GM19438 (cell line): ENCODE measurements around the gene PAK1.

Experiments
- ATAC-seq: cut with Tn5 transposase; IDR thresholded peaks from one replicate; pipeline ENCODE4 v1.9.1; 2021; ENCODE audit warnings: low read depth; ENCODE audit not compliant: unreplicated experiment

The PAK1 gene

DNA sequence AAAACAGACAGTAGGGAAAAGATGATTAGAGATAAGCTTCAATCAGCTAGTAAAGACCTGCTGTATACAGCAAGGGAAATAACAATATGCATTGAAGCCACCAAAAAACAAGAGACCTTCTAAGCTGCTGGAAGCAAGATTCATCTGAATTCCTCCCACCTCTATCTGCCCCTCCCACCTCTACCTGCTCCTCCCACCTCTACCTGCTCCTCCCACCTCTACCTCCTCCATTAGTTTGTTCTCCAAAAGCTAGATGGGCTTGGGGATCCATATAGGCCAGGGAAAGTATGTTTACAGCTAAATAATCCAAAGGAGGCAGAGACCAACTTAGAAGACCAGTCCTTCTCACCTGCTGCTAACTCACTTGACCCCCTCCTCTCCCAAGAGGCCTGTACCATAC lies 33.2 kb downstream of the PAK1 start:
- no peak for ATAC-seq

GRCh38 chr11:77438487-77438886 lies 35.4 kb downstream of the PAK1 start:
- no peak for ATAC-seq

DNA sequence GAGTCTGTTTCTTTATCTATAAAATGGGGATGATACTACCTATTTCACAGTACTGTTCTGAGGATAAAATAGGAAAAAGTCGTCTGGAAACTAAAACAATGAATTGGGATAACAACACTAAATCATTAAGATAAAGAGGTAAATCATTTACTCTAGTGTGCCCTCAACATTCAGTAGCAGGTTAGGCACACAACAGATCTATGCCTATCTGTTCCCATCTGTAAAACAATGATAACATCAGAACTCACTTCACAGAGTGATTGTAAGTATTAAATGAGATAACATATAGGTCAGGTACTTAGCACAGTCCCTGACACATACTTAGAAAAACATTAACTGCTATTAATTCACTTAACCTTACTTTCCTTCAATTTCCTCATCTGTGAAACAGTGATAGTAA lies 36.9 kb downstream of the PAK1 start:
- no peak for ATAC-seq

GRCh38 chr11:77436506-77436905 lies 37.4 kb downstream of the PAK1 start:
- no peak for ATAC-seq

- no peak for ATAC-seq
Measured at GRCh38 chr11:77435972-77436371, 37.9 kb downstream of the PAK1 start.

DNA sequence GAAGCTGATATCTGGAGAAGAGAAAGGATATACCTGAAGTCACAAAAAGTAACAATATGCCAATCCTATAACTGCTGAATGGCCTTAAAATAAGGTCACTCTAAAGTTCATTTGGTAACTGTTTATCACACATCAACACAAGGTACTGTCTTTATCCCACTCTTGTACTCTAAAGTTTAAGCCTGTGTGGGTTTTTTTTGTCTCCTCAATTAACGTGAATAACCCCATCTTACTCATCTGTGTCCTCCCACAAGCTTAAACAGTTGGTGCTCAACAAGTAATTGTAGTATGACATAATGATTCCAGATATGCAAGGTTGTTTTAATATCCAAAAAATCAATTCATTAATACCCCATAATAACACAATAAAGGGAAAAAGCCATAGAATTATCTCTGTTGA lies 42.1 kb downstream of the PAK1 start:
- ATAC-seq = no peak

DNA sequence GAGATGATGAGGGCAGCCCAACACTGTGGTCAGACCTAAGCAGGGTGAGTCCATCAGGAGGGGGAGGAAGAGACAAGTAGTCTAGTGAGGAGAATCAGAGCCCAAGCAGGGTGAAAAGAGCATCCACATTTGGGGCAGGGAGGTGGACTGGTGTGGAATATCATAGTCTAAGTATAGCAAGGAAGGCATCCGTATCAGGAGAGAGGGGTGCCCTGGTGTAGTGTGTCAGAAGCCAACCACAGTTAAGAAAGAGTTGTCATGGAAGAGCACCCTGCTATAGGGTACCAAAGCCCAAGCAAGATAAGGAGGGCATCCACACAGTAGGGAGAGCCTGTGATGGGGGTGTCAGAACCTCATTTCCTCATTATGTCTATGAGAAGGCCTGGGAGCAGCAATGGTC lies 45.3 kb downstream of the PAK1 start:
- no peak for ATAC-seq

DNA sequence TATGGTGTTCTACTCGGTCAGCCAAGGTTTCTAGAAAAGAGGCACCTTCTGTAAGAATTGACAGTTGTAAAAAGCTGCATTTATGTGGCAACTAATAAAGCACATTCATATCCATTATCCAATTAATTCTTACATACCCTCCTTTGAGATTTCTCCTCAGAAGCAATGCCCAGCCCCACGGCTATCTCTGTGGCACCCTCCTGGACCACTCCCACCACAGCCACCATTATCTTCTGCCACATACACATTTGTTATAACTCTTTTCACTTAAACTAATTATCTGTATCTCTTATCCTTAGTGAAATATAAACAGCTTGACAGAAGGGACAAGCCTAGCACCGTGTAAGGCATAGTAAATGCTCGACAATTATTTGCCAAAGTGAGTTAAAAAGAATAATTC lies 48.5 kb downstream of the PAK1 start:
- no peak for ATAC-seq

- no peak for ATAC-seq
Measured at GRCh38 chr11:77424644-77425043, 49.2 kb downstream of the PAK1 start.

DNA sequence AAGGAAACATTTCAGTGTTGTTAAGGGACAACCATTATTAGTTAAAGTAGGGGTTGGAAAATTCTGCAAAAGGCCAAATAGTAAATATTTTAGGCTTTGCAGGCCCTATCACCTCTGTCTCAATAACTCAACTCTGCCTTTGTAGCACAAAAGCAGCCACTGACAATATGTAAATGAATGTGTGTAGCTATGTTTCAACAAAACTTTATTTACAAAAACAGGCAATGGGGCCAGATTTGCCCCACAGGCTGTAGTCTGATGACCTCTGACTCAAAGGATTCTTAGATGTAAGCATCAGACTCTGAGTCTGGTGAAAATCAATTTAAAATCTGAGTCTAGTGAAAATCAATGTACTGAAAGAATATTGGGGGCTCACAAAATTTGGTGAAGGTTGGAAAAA lies 50.3 kb downstream of the PAK1 start:
- no peak for ATAC-seq

DNA sequence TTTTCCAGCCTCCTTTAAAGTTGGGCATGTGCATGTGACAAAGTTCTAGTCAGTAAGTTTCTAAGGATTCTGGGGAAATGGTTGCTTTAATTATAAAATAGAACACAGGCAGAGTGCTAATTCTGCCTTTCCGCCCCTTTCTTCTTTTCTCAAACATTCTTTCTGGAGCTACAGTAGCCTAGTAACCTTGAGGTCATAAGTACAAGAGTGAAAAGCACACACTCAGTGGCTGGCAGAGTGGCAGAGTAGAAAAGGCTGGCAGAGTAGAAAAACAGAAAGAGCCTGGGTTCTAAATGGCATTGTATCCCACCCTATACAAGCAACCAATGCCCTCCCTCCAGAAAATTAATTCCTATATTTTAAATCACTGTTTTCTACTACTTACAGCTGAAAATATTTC lies 51.2 kb downstream of the PAK1 start:
- ATAC-seq = no peak

GRCh38 chr11:77421041-77421723 lies 52.7 kb downstream of the PAK1 start:
- ATAC-seq = no peak

DNA sequence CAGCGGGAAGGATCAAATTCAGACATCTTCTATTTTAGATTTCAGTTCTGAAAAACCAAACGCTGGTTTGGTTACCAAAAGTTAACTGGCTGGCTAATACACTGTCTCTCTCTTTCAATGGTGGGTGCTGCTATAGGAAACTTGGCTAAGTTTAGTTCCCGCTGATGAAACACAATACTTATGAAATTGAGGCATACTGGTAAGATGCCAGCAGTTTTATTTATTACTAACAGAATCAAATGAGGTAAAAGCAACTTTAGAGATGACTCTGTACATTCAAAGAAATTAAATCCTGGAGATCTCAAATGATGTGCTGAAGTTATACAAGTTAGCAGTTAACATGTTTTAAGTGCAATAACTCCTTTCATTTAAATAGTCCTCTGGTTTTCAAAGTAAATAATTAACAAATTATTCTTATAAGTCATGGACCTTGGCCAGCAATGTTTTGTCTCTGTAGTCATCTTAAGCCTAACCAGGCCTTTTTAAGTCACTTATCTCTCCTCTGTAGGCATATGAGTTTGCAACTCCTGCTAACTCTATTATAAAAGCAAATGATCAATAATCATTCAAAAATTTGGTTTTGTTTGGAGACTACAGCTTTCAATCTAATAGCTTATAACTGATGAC lies 54.8 kb downstream of the PAK1 start:
- ATAC-seq = no peak

- ATAC-seq = no peak
Measured at GRCh38 chr11:77418155-77418970, 55.5 kb downstream of the PAK1 start.

DNA sequence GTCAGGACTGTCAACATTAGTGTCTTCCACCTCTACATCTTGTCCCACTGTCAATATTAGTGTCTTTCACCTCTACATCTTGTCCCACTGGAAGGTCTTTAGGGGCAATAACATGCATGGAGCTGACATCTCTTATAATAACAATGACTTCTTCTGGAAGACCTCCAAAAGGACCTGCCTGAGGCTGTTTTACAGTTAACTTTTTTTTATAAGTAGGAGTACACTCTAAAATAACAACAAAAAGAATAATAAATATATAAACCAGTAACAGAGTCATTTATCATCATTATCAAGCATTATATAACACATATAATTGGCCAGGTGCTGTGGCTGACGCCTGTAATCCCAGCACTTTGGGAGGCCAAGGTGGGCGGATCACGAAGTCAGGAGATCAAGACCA lies 57.5 kb downstream of the PAK1 start:
- no peak for ATAC-seq

DNA sequence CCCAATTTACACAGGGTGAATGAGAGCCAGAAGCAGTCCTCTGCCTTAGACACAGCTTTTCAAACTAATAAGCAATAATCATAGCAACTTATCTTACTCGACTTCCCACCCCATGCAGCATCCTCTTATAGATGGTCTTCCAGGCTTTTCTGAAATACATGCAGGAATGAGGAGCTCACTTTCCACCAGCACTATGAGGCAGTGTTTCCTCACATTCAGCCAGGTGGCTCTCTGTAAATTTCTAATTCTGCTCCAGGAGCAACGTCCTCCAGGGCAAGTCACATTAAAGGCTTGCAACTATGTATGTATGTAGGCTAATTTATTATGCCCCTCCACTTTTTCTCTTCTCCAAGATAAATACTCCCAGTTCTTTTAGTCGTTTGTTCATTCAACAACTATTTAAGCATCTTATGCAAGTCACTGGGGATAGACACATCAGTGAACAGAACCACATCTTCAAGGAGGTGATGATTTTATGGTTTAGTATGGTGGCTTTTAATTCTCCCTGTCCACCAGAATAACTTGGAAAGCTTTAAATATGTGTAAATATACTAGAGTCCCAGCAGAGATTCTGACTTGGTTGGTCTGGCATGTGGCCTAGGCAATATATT lies 59.9 kb downstream of the PAK1 start:
- ATAC-seq = no peak

GRCh38 chr11:77412814-77413213 lies 61.1 kb downstream of the PAK1 start:
- ATAC-seq = no peak

GRCh38 chr11:77411717-77412441 lies 62.0 kb downstream of the PAK1 start:
- peak; percentile 82 for ATAC-seq

GRCh38 chr11:77411137-77411707 lies 62.7 kb downstream of the PAK1 start:
- ATAC-seq = peak; percentile 52

DNA sequence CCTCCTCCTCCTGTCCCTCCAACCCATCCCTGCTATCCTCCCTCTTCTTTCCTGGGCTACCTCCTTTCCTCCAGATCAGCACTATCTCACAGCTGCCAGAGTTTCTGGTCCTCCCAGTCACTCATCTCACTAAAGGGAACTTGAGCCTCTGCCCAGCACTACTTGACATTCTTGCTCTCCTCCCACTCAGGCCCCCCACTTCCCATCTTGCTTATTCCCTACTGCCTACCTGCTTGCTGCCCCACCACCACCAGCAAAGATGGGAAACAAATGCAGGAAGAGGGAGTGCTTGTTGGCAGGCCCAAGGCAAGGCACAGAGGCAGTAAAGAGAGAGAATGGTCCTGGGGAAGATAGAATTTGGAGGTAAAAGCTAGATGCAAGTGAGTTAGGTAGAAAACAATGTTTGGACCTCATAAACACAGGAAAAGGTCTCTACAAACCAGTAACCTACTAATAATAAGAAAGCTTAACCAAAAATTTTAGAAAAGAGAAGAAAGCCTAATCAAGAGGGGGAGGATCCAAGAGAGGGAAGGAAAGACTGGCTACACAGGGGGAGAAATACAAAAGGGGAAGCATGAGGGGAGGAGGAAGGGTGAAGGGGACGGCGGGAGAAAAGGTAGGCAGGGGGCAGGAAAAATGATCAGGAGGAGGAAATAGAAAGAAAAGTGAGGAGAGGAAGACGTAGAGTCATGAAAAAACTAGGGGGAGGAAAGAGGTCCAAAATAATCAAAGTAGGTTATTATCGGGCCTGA lies 63.6 kb downstream of the PAK1 start:
- ATAC-seq = no peak
